H1 (cell line): ENCODE results near the gene CEACAM1. TPM values are rescaled to one million over a fixed set of nuclear protein-coding genes. Genes with fewer than 3 reads are reported as not detected.

Source experiments
- CTCF ChIA-PET: fragments of 300-600 bp; sonication (Branson Sonifier 250); formaldehyde crosslinking; loops from one replicate; lab custom pipeline; 2021; ENCODE audit not compliant: partially characterized antibody; lab: Charles Lee
- POLR2A ChIA-PET: fragments of 300-600 bp; sonication (Branson Sonifier 250); formaldehyde crosslinking; loops from one replicate; lab custom pipeline; 2021; ENCODE audit warnings: inconsistent platforms; ENCODE audit not compliant: partially characterized antibody; lab: Charles Lee
- DNase-seq, 2 experiments: peaks; one replicate each; pipeline versions ENCODE4 v3.0.0 to v3.0.0-alpha.2; 2010 to 2022; ENCODE audit warnings: low spot score in 2 of 2, low read depth in 1 of 2, mixed read lengths in 1 of 2
- FAIRE-seq: peaks from 2 replicates; lab custom pipeline; 2011; peaks lifted over from hg19 to GRCh38; lab: Jason Lieb, UNC
- H2AFZ ChIP-seq: 2 replicates; pipeline ENCODE4 v1.8.1; 2012; ENCODE audit warnings: low read length, inconsistent platforms
- H2AK5ac ChIP-seq: 2 replicates; pipeline ENCODE4 v1.6.1; 2013; ENCODE audit warnings: low read depth, low read length
- H2BK120ac ChIP-seq: replicated peaks from 2 replicates; pipeline ENCODE3; 2013; ENCODE audit warnings: low read depth, low read length, inconsistent platforms
- H2BK12ac ChIP-seq: 2 replicates; pipeline ENCODE4 v1.6.1; 2013; ENCODE audit warnings: low read depth, low read length
- H2BK15ac ChIP-seq: 2 replicates; pipeline ENCODE4 v1.6.1; 2013; ENCODE audit warnings: low read length
- H2BK20ac ChIP-seq: 2 replicates; pipeline ENCODE4 v1.6.1; 2013; ENCODE audit warnings: low read length
- H2BK5ac ChIP-seq: 2 replicates; pipeline ENCODE4 v1.6.1; 2013; ENCODE audit warnings: low read depth, low read length
- H3K14ac ChIP-seq: 2 replicates; pipeline ENCODE4 v1.6.1; 2013; ENCODE audit warnings: inconsistent platforms; ENCODE audit not compliant: insufficient read length
- H3K18ac ChIP-seq: 2 replicates; pipeline ENCODE4 v1.6.1; 2013; ENCODE audit warnings: low read length; ENCODE audit errors: extremely low read depth
- H3K23ac ChIP-seq: 2 replicates; pipeline ENCODE4 v1.6.1; 2013; ENCODE audit warnings: inconsistent platforms; ENCODE audit not compliant: insufficient read length
- H3K23me2 ChIP-seq: 2 replicates; pipeline ENCODE4 v1.6.1; 2013; ENCODE audit warnings: low read depth, low read length
- H3K27ac ChIP-seq: 2 replicates; pipeline ENCODE4 v1.6.1; 2011; ENCODE audit warnings: low read depth, low read length, inconsistent platforms
- H3K27me3 ChIP-seq, 4 experiments: replicated peaks in 1 of 4; 1 replicate in 1 of 4; 2 replicates in 3 of 4; pipeline versions ENCODE4 v1.6.1 to v1.8.1; 2011 to 2013; ENCODE audit warnings: low read length in 3 of 4, mild to moderate bottlenecking in 3 of 4, inconsistent platforms in 2 of 4, mixed read lengths in 2 of 4, moderate library complexity in 1 of 4; ENCODE audit not compliant: control insufficient read depth in 3 of 4, insufficient read depth in 3 of 4; ENCODE audit errors: extremely low read depth in 1 of 4
- H3K36me3 ChIP-seq, 4 experiments: 2 replicates each; pipeline versions ENCODE4 v1.6.1 to v1.8.1; 2011 to 2013; ENCODE audit warnings: mild to moderate bottlenecking in 4 of 4, low read length in 3 of 4, moderate library complexity in 2 of 4, control low read depth in 1 of 4, inconsistent platforms in 1 of 4; ENCODE audit not compliant: insufficient read depth in 4 of 4, control insufficient read depth in 2 of 4
- H3K4ac ChIP-seq: replicated peaks from 2 replicates; pipeline ENCODE3; 2013; ENCODE audit warnings: low read length, low read depth, mixed read lengths, inconsistent platforms; ENCODE audit not compliant: insufficient read length
- H3K4me1 ChIP-seq, 4 experiments: replicated peaks in 1 of 4; 1 replicate in 1 of 4; 2 replicates in 3 of 4; pipeline versions ENCODE4 v1.6.1 to v1.8.1; 2011 to 2013; ENCODE audit warnings: low read length in 3 of 4, inconsistent platforms in 2 of 4, mixed read lengths in 1 of 4; ENCODE audit not compliant: insufficient read depth in 4 of 4, control insufficient read depth in 3 of 4
- H3K4me2 ChIP-seq, 2 experiments: 2 replicates each; pipeline versions ENCODE4 v1.6.1 to v1.8.1; 2011 to 2013; ENCODE audit warnings: low read depth in 2 of 2, low read length in 2 of 2, control low read depth in 1 of 2, inconsistent platforms in 1 of 2, mild to moderate bottlenecking in 1 of 2; ENCODE audit not compliant: insufficient read depth in 1 of 2
- H3K4me3 ChIP-seq, 4 experiments: fragments of 200-600, 300-600 bp in 1 of 4; sonication (generic), shearing (Covaris generic), sonication (Bioruptor Twin) in 1 of 4; 2 replicates each; pipeline versions ENCODE4 v1.5.1 to v1.8.1; 2011 to 2016; ENCODE audit warnings: low read length in 4 of 4, low read depth in 3 of 4, control low read depth in 2 of 4, inconsistent platforms in 2 of 4, mild to moderate bottlenecking in 2 of 4, mixed read lengths in 1 of 4, moderate library complexity in 1 of 4; ENCODE audit not compliant: insufficient read depth in 2 of 4; ENCODE audit errors: extremely low read depth in 1 of 4
- H3K56ac ChIP-seq: replicated peaks from 2 replicates; pipeline ENCODE3; 2013; ENCODE audit warnings: low read depth, mild to moderate bottlenecking, mixed read lengths, low read length, inconsistent platforms; ENCODE audit not compliant: insufficient read length
- H3K79me1 ChIP-seq: 2 replicates; pipeline ENCODE4 v1.6.1; 2013; ENCODE audit warnings: low read depth, low read length, control low read depth
- H3K79me2 ChIP-seq, 2 experiments: 2 replicates each; pipeline versions ENCODE4 v1.6.1 to v1.8.1; 2012 to 2013; ENCODE audit warnings: low read length in 2 of 2, mild to moderate bottlenecking in 2 of 2, inconsistent platforms in 1 of 2; ENCODE audit not compliant: insufficient read depth in 2 of 2, control insufficient read depth in 1 of 2
- H3K9ac ChIP-seq, 4 experiments: replicated peaks in 1 of 4; 1 replicate in 1 of 4; 2 replicates in 3 of 4; pipeline versions ENCODE4 v1.6.1 to v1.8.1; 2011 to 2013; ENCODE audit warnings: low read depth in 3 of 4, low read length in 3 of 4, control low read depth in 2 of 4, mild to moderate bottlenecking in 2 of 4, moderate library complexity in 2 of 4, inconsistent platforms in 1 of 4; ENCODE audit errors: extremely low read depth in 1 of 4
- H3K9me3 ChIP-seq, 2 experiments: 2 replicates each; pipeline versions ENCODE4 v1.6.1 to v1.8.1; 2012 to 2013; ENCODE audit warnings: mild to moderate bottlenecking in 2 of 2, moderate library complexity in 2 of 2, control low read depth in 1 of 2, inconsistent platforms in 1 of 2, low read depth in 1 of 2, low read length in 1 of 2, mixed read lengths in 1 of 2; ENCODE audit not compliant: insufficient read depth in 2 of 2
- H4K20me1 ChIP-seq, 2 experiments: replicated peaks in 1 of 2; 2 replicates each; pipeline versions ENCODE3 to v1.8.1; 2011 to 2013; ENCODE audit warnings: inconsistent platforms in 2 of 2, low read length in 2 of 2, mild to moderate bottlenecking in 1 of 2; ENCODE audit not compliant: insufficient read depth in 2 of 2, control insufficient read depth in 1 of 2
- H4K5ac ChIP-seq: 2 replicates; pipeline ENCODE4 v1.6.1; 2013; ENCODE audit warnings: low read length, low read depth, mixed read lengths, inconsistent platforms; ENCODE audit not compliant: insufficient read length
- H4K8ac ChIP-seq: 2 replicates; pipeline ENCODE4 v1.8.0; 2013; ENCODE audit warnings: mild to moderate bottlenecking, moderate library complexity, low read length, inconsistent platforms; ENCODE audit not compliant: insufficient read depth; ENCODE audit errors: extremely low read depth
- H4K91ac ChIP-seq: replicated peaks from 2 replicates; pipeline ENCODE3; 2013; ENCODE audit warnings: low read length, mixed read lengths, inconsistent platforms; ENCODE audit not compliant: insufficient read length
- WGBS, 2 experiments: shearing (Covaris generic) in 1 of 2; methylation state at CpG; one replicate each; pipeline versions ENCODE4 v1.1.6 to v1.1.7; 2013 to 2015; ENCODE audit warnings: low lambda C conversion rate in 2 of 2, mixed read lengths in 2 of 2, inconsistent platforms in 1 of 2, low coverage in 1 of 2, missing lambda C conversion rate in 1 of 2; ENCODE audit not compliant: insufficient replicate concordance in 2 of 2, insufficient coverage in 1 of 2, insufficient read length in 1 of 2; ENCODE audit errors: extremely low coverage in 1 of 2, missing lambda C conversion rate in 1 of 2; 5-methylcytosine and 5-hydroxymethylcytosine counted together
- polyA plus RNA-seq, 7 experiments: library from polyadenylated mRNA; depleted of rRNA in 3 of 7; stranded (reverse) in 5 of 7; unstranded in 2 of 7; fragments of >200 nt in 5 of 7; fragments of 200-250 nt in 2 of 7; gene quantifications; 1 replicate in 5 of 7; 2 replicates in 1 of 7; 4 replicates in 1 of 7; pipeline versions ENCODE4 v1.2.1 to v1.2.3, GENCODE V29; 2011 to 2013; ENCODE audit warnings: missing spikeins in 2 of 7, mixed read lengths in 2 of 7
- total RNA-seq: library from RNA; stranded (reverse); fragmentation: NEBNext Ultra II Directional; extraction: Animal tissue kit (Norgen Biotek cat#: 25700); gene quantifications from 2 replicates; pipeline ENCODE4 v1.2.1, GENCODE V29; 2021
- TF ChIP-seq, protein P1 (sequence below), 3 experiments: IDR thresholded peaks; 1 replicate in 2 of 3; 2 replicates in 1 of 3; pipeline versions ENCODE4 v1.5.1 to v1.6.1; 2011; ENCODE audit warnings: low read length in 3 of 3, mild to moderate bottlenecking in 3 of 3, inconsistent platforms in 2 of 3, low read depth in 1 of 3, moderate library complexity in 1 of 3; ENCODE audit not compliant: insufficient read depth in 1 of 3; ENCODE audit errors: control extremely low read depth in 1 of 3

Gene CEACAM1
- total and polyA plus RNA-seq, 2 of the 8 experiments (the other 6 are each of a cell fraction or from before 2014, with no cell fraction given), result 1.8 to 3.6 TPM

DNA sequence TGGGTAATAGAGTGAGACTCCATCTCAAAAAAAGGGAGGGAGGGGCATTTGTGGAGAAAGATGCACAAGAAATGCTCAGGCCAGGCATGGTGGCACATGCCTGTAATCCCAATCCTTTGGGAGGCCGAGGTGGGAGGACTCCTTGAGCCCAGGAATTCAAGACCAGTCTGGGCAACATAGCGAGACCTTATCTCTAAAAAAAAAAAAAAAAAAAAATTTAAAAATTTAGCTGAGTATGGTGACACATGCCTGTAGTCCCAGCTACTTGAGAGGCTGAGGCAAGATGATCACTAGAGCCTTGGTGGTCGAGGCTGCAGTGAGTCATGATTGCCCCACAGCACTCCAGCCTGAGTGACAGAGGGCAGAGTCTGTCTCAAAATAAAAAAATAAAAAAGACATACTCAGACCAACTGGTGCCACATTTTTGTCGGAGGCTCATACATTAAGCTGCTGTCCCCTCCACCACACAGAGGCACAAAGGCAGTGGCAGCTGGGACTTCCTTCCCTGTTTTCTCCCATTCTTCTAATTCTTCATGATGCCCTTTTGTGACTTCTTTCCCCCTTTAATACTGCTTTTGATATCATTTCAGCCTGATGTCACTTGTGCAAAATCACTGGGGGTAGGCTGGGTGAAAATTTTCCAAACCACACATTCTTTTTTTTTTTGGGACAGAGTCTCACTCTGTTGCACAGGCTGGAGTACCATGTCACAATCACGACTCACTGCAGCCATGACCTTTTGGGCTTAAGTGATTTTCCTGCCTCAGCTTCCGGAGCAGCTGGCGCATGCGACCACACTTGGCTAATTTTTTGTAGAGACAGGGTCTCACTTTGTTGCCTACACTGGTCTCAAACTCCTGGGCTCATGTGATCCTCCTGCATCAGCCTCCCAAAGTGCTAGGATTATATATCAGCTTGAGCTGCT, 58.7 kb downstream of the CEACAM1 start:
- DNase-seq (no peak), FAIRE-seq (no peak)
- Histone ChIP-seq H4K20me1 (no peaks in the 10 kb centered on the region), H3K23me2 (no peaks in the 10 kb centered on the region), H3K4me3 (no peak overlapping the region), H4K5ac (no peak overlapping the region), H3K4me2 (no peak overlapping the region), H3K27ac (no peak overlapping the region), H2AFZ (no peak overlapping the region), H3K18ac (peak overlapping the region; percentile 71; the same call in 1 of the 2 replicates), H3K4me1 (peaks cover 14 to 28% (median 21%) of the 10 kb centered on the region in 4 experiments), H4K91ac (peak overlapping the region; percentile 73), H3K23ac (no peak overlapping the region), H3K79me1 (no peaks in the 10 kb centered on the region), H3K56ac (no peak overlapping the region), H2BK12ac (peak overlapping the region; percentile 99), H3K79me2 (no peaks in the 10 kb centered on the region), H2BK20ac (peak overlapping the region; percentile 82; the same call in 1 of the 2 replicates), H3K14ac (no peak overlapping the region), H3K9me3 (no peaks in the 10 kb centered on the region), H2AK5ac (peak overlapping the region; percentile 60; the same call in 1 of the 2 replicates), H3K36me3 (no peaks in the 10 kb centered on the region), H2BK5ac (peak overlapping the region; percentile 32; the same call in 1 of the 2 replicates), H3K9ac (no peak overlapping the region), H3K4ac (no peak overlapping the region), H2BK15ac (no peak overlapping the region; the same call in 1 of the 2 replicates), H3K27me3 (no peaks in the 10 kb centered on the region), H4K8ac (no peak overlapping the region), H2BK120ac (peak overlapping the region; percentile 65)
- 93% methylated on average over 8 of the region's 8 CpGs; no CpG with 5 or more reads in 1 of the 2 experiments for WGBS, 2 experiments
- POLR2A ChIA-PET, result interaction anchor here (0.6 to 1.8 kb wide), 2 partner anchors 10 to 130 kb away, joined by 3 to 4 read pairs; no protein-coding TSS in a partner anchor
- CTCF ChIA-PET, result interaction anchor here (0.9 to 4.7 kb wide), 8 partner anchors 19 to 97 kb away, joined by 3 to 22 read pairs (median 6); partner anchors contain the start of gene CEACAM1
- TF ChIP-seq, protein P1, sequence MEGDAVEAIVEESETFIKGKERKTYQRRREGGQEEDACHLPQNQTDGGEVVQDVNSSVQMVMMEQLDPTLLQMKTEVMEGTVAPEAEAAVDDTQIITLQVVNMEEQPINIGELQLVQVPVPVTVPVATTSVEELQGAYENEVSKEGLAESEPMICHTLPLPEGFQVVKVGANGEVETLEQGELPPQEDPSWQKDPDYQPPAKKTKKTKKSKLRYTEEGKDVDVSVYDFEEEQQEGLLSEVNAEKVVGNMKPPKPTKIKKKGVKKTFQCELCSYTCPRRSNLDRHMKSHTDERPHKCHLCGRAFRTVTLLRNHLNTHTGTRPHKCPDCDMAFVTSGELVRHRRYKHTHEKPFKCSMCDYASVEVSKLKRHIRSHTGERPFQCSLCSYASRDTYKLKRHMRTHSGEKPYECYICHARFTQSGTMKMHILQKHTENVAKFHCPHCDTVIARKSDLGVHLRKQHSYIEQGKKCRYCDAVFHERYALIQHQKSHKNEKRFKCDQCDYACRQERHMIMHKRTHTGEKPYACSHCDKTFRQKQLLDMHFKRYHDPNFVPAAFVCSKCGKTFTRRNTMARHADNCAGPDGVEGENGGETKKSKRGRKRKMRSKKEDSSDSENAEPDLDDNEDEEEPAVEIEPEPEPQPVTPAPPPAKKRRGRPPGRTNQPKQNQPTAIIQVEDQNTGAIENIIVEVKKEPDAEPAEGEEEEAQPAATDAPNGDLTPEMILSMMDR (IDR thresholded peaks at IDR 0.05; ENCODE audit: control extremely low read depth in 1 of 3, insufficient read depth in 1 of 3, low read depth in 1 of 3, low read length in 3 of 3), result no peak
